ENCODE data around the gene RER1. TPM values are rescaled to one million over a fixed set of nuclear protein-coding genes. Genes with fewer than 3 reads are reported as not detected.

RER1 gene
- total RNA-seq, 2 experiments from 2014 or later: 120 to 131 TPM

DNA sequence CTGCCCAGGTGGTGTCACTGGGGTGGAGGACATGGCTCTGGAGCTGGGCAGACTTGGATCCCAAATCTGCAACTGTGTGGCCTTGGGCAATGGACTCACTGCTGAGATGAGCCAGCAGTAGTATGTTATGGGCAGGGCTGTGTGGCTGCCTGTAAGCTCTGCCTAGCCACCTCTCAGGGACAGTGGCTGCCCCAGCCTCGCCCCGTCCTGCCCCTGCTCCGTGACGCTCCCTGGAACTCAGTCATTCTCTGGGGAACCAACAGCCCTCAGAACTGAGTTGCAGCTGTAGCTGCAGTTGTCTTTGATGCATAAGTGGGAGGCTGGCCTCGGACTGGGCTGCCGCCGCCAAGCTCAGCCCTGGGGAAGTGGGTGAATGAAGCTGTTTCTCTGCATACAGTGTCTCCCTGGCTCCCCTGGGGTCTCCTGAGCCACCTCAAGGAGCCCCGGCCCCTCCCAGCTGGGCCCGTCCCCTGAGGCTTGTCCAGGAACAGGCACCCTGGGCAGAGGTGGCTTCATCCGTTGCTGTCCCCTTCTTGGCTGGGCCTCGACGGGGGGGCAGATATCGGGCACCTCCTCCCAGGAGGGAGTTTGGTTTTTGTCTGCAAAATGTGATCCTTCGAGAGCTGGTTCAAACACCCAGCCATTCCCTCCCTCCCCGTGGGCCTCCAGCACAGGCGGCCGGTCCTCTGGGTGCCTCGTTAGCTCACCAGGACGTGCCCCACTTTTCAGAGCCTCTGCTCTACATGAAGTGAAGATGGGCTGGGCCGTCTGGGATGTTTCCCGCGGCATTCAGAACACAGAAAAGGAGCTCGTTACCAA is 58.2 kb downstream of the RER1 start:
- POLR2A ChIA-PET: no interaction called here

DNA sequence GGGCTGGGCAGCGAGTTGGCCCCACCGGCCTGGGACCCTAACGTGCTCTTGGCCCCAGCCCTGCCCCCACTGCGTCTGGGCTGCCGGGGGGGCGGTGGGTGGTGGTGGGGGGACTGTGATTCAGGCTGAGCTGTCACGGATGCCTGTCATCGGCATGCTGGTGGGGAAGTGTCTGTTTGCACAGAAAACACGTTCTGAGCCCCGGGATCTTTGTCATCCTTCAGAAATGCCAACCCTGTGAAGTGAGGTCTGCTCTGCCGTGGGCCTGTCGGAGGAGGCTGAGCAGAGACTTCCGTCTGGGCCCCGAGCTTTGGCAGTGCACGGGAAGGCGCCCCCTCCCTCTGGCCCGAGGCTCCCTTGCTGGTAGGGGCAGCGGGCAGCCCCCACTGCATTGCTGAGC is 60.1 kb downstream of the RER1 start:
- Mint-ChIP-seq H3K27ac (no peak overlapping the region), H3K27me3 (no peaks in the 10 kb centered on the region), H3K4me3 (no peak overlapping the region), H3K36me3 (ENCODE audit: low read depth) (no peaks in the 10 kb centered on the region), H3K4me1 (ENCODE audit: low read depth) (no peaks in the 10 kb centered on the region), H3K9me3 (no peaks in the 10 kb centered on the region)
- ChIA-PET CTCF (no interaction called here), POLR2A (no interaction called here)
- peak; percentile 42 for ATAC-seq
- intact Hi-C loops (cut with micrococcal nuclease): no loop called here
- no peak for TF ChIP-seq CTCF (IDR thresholded peaks at IDR 0.05)
- peak; percentile 14 for DNase-seq

More for the DNA sequence above, 58.2 kb downstream of the RER1 start:
- ATAC-seq (no peak), DNase-seq (no peak)
- Mint-ChIP-seq H3K4me3 (no peak overlapping the region), H3K9me3 (no peaks in the 10 kb centered on the region), H3K27me3 (peaks cover 5% of the 10 kb centered on the region), H3K36me3 (ENCODE audit: low read depth) (no peaks in the 10 kb centered on the region), H3K27ac (no peak overlapping the region), H3K4me1 (ENCODE audit: low read depth) (no peaks in the 10 kb centered on the region)
- intact Hi-C loops (cut with micrococcal nuclease): no loop called here
- TF ChIP-seq CTCF (IDR thresholded peaks at IDR 0.05): no peak
- CTCF ChIA-PET: no interaction called here

GRCh38 chr1:2452201-2452931 is 60.7 kb downstream of the RER1 start:
- H3K36me3 Mint-ChIP-seq (ENCODE audit: low read depth): no peaks in the 10 kb centered on the region
- TF ChIP-seq CTCF (IDR thresholded peaks at IDR 0.05): no peak
- DNase-seq (no peak), ATAC-seq (no peak)
- no peaks in the 10 kb centered on the region for H3K9me3 Mint-ChIP-seq
- no peak overlapping the region for H3K4me3 Mint-ChIP-seq
- H3K4me1 Mint-ChIP-seq (ENCODE audit: low read depth): no peaks in the 10 kb centered on the region
- ChIA-PET POLR2A (no interaction called here), CTCF (no interaction called here)
- intact Hi-C loops (cut with micrococcal nuclease): no loop called here
- no peak overlapping the region for H3K27ac Mint-ChIP-seq
- no peaks in the 10 kb centered on the region for H3K27me3 Mint-ChIP-seq

GRCh38 chr1:2452932-2453315 is 61.3 kb downstream of the RER1 start:
- ATAC-seq: no peak
- Mint-ChIP-seq H3K4me1 (ENCODE audit: low read depth) (no peaks in the 10 kb centered on the region), H3K27me3 (no peaks in the 10 kb centered on the region), H3K27ac (no peak overlapping the region), H3K36me3 (ENCODE audit: low read depth) (no peaks in the 10 kb centered on the region), H3K4me3 (no peak overlapping the region), H3K9me3 (no peaks in the 10 kb centered on the region)
- TF ChIP-seq CTCF (IDR thresholded peaks at IDR 0.05): no peak
- DNase-seq: no peak
- POLR2A ChIA-PET: interaction anchor here (0.7 kb wide), 1 partner anchor 35 kb away, joined by 3 read pairs; no protein-coding TSS in a partner anchor
- intact Hi-C loops (cut with micrococcal nuclease): no loop called here
- CTCF ChIA-PET: no interaction called here

DNA sequence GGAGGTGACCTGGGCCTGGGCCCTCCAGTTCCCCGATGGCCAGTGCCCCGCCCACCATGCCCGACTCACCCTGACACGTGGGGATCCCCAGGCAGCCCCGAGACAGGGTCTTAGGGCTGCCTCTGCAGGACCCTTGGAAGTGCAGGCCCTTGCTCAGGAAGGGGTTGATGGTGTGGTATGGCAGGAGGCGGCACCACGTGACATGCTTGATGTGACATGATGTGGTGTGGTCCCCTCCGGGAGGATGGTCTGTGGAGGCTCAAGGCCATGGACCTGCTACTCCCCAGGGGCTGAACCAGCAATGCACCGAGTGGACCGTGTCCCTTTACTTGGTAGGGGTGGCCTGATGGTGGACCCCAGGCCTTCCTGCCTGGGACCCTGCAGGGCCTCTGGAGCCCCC is 62.6 kb downstream of the RER1 start:
- ChIA-PET CTCF (no interaction called here), POLR2A (no interaction called here)
- no peak overlapping the region for H3K4me3 Mint-ChIP-seq
- TF ChIP-seq CTCF (IDR thresholded peaks at IDR 0.05): no peak
- H3K36me3 Mint-ChIP-seq (ENCODE audit: low read depth): no peaks in the 10 kb centered on the region
- H3K9me3 Mint-ChIP-seq: no peaks in the 10 kb centered on the region
- ATAC-seq (no peak), DNase-seq (no peak)
- no peak overlapping the region for H3K27ac Mint-ChIP-seq
- H3K4me1 Mint-ChIP-seq (ENCODE audit: low read depth): no peaks in the 10 kb centered on the region
- intact Hi-C loops (cut with micrococcal nuclease): no loop called here
- no peaks in the 10 kb centered on the region for H3K27me3 Mint-ChIP-seq

Data from activated CD8-positive, alpha-beta T cell treated with anti-CD3 and anti-CD28 coated beads for 36 hours (primary cell).